ENCODE data around the gene SLC39A12.

The SLC39A12 gene

GRCh38 chr10:18059826-18060559, 108.3 kb downstream of the SLC39A12 start:
- ATAC-seq = no peak

- no peak for ATAC-seq
Measured at GRCh38 chr10:18066947-18067346, 115.2 kb downstream of the SLC39A12 start.

- no peak for ATAC-seq
Measured at GRCh38 chr10:18068401-18068800, 116.7 kb downstream of the SLC39A12 start.

- no peak for ATAC-seq
Measured at GRCh38 chr10:18071591-18071990, 119.9 kb downstream of the SLC39A12 start.

GRCh38 chr10:18073314-18073713, 121.6 kb downstream of the SLC39A12 start:
- no peak for ATAC-seq

- no peak for ATAC-seq
Measured at GRCh38 chr10:18075881-18076280, 124.2 kb downstream of the SLC39A12 start.

- no peak for ATAC-seq
Measured at GRCh38 chr10:18079665-18080295, 128.1 kb downstream of the SLC39A12 start.

GRCh38 chr10:18082381-18082780, 130.7 kb downstream of the SLC39A12 start:
- ATAC-seq = no peak

- ATAC-seq = no peak
Measured at GRCh38 chr10:18085855-18086254, 134.1 kb downstream of the SLC39A12 start.

- no peak for ATAC-seq
Measured at GRCh38 chr10:18086746-18087145, 135.0 kb downstream of the SLC39A12 start.

GRCh38 chr10:18087355-18087754, 135.6 kb downstream of the SLC39A12 start:
- ATAC-seq = no peak

All from activated CD4-positive, CD25-positive, alpha-beta regulatory T cell treated with anti-CD3 and anti-CD28 coated beads, Interleukin-2, amount 50 U/mL, for 24 hours (primary cell).